RCC 7860 (cell line): ENCODE data around the gene PFDN1.

ENCODE experiments used
- DNase-seq: peaks from one replicate; pipeline ENCODE4 v3.0.0-alpha.2; 2015; ENCODE audit warnings: low spot score
- FAIRE-seq: peaks from 2 replicates; lab custom pipeline; 2012; peaks lifted over from hg19 to GRCh38; lab: Jason Lieb, UNC

The PFDN1 gene

DNA sequence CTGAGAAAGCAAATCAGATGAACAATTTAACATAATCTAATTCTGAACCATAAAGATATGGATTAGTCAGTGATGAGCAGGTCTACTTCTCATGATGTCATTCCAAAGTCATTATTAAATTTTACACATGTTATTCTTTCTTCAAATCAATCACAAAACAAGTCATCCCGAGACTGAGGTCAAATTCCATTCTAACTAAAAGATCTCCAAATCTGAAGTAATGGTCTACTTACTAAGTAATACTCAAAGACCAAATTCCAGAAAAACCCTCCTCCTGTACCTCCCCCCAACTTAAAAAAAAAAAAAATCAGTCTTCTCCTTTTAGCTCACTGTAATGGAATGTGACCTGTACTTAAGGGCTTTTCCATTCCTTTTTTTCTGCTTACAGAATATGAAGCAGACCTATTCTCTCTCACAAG, 4.7 kb downstream of the PFDN1 start:
- peak; percentile 95 for DNase-seq
- peak; percentile 92 for FAIRE-seq

DNA sequence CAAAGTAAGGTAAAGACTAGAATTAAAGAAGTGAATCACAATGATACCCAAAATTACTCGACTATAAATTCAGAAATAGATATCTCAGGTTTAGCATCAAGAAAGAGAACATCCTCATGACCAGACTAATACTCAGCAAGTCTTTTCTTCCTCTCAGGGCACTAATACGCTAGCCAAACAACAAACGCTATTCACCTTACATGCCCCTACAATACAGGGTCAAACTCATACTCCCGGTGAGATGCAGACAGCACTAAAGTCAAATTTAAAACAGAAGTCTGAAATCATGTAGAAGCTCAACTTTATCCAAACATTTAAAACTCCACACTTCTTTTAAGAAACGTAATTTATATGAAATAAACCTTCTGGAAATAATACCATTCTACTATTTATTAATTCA, 5.6 kb downstream of the PFDN1 start:
- DNase-seq: no peak
- no peak for FAIRE-seq

DNA sequence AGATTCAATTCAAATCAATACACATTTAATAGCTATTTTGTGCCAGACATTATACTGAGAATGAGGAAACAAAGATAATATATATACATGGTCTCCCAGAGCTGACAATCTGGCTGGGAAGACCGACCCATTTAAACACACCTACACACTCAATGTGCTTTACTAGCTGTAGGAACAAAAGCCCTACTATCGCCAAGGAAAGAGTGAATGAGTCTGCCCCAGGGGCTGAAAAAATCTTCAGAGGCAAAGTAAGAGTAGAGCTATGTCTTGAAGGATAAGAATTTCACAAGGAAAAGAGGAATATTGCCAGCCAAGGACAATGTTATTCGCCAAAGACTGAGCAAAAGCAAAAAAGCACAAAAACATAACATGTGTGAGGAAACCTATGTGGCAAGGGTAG, 6.6 kb downstream of the PFDN1 start:
- no peak for FAIRE-seq

DNA sequence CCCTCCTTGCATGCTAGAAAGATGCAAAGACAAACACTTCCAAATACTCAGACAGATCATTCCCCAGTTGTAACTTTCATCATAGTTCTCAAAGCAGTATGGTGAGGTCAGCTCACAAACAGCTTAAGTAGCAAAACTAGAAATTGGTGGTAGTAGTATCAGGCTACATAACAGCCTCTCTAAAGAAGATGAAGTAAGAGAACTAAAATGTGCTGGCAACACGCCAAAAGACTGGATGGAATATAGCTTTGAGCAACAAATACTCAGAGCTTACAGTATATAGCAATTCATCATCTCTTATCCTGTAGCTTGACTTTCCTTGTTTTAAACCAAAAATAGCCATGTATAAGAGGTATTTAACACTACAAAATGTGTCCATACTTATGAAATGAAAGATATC, 7.5 kb downstream of the PFDN1 start:
- DNase-seq: peak; percentile 98
- peak; percentile 89 for FAIRE-seq

More for the DNA sequence above, 6.6 kb downstream of the PFDN1 start:
- no peak for DNase-seq

DNA sequence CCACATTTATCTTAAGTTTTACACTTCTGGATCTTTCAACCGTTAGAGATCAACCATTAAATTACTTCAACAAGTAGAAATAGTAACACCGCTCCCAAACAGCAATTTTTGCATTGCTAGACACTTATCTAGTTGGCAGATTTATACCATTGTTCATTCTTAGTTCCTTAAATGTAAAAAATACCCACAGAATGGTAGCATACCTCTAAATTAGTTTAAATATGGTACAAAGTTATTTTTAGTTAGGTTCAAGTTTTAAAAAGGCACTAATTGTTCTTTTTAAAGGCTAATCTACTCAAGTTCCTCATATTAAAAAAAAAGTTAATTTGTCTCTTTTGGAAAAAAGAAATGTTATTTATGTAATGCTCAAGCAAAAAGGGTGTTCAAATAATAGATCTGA, 8.1 kb downstream of the PFDN1 start:
- DNase-seq (no peak), FAIRE-seq (no peak)

DNA sequence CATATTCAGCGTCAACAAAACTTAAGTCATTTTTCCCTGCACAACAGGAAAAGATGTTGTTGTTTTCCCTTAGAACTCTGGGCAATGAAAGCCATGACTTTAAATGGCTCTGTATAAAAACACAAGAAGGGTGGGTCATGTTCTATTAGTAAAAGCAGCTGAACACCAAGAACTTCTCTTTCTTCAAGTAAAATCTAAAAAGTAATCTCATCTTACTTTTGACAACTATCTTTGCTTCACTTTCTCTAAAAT, 9.1 kb downstream of the PFDN1 start:
- DNase-seq (no peak), FAIRE-seq (no peak)

DNA sequence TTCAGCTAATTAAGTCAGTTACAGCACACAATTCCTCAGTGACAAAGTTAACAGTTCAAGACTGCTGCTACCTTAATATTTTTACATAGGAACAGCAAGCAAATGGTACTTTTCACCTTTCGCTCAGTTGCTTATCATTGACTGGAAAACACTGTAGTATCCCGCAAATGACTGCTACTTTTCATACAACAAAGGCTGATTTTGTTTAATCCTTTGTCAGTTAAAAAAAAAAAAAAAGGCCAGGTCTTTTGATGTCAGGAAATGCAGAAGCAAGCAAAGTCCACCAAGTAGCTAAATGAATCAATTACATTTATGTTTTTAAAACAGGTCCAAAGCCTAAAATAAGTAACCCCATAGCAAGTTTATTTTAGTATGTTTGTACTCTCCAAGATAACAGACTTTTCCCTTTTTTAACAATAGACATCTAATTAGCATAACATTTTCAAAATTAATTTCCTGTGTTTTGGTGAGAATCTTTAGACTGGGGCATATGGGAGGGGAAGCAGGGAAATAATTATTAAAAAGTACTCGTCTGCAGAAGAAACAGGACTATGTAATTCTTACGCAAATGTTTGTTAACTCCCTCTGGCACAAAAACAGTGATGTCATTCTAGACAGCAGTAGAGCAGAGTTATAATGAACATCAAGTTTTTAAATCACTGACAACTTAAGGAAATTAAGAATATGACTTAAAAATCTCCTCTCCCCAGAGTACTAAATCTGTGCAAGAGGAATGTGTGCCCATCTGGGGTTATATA, 9.6 kb downstream of the PFDN1 start:
- FAIRE-seq: no peak

DNA sequence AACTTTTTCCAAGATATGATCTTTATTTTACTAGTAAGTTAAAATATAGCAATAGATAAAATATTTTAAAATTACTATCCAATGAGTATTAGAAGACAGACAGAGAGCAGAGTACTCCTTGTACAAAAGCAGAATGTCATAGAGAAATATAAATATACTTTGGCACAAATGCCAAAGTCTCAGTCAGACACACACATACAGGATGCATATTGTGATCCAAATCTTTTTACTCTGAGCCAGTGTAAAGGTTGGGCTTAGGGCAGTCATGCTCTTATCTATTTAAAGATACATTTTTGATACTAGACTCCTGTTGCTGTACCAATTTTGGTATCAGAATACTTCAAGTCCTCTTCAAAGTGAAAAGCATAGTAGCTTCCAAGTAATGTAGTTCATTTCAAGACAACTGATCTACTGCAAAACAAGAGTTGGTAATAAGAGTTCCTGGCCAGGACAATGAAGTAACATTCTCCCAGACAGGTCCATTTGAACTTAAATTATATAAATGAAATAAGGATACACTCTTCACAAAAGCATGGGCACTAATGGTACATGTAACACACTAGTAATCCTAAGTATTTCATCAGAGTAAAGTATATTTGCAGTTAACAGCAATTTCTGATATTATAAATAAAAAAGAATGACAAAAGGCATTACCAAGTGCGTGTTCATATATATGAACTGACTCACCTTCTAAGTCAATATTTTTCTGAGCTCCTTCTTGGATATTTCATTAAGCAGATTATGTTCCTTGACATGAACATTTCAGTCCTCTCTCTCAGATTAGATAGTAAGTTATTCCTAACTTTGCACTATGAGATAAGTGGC, 10.5 kb downstream of the PFDN1 start:
- DNase-seq (peak; percentile 30), FAIRE-seq (no peak)

More for the DNA sequence above, 9.6 kb downstream of the PFDN1 start:
- no peak for DNase-seq

DNA sequence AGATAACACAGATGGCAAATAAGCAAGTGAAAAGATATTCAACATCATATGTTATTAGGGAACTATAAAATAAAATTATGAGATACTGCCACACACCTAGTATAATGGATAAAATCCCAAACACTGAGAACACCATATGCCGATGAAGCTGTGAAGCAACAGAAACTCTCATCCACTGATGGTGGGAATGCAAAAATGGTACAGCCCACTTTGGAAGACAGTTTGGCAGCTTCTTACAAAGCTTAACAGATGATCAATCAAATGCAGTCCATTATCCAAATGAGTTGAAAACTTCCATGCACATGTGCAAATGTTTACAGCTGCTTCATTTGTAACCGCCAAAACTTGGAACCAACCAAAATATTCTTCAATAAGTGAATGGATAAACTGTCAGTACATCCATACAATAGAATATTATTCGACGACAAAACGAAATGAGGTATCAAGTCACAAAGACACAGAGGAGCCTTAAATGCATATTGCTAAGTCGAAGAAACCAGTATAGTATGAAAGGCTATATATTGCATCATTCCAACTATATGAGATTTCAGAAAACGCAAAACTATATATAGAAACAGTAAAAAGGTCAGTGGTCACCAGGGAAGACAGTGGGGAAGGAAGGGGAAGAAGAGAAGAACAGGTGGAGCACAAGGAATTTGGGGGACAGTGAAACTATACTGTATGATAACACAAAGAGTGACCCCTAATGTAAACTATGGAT, 14.9 kb downstream of the PFDN1 start:
- no peak for FAIRE-seq
- DNase-seq: no peak

DNA sequence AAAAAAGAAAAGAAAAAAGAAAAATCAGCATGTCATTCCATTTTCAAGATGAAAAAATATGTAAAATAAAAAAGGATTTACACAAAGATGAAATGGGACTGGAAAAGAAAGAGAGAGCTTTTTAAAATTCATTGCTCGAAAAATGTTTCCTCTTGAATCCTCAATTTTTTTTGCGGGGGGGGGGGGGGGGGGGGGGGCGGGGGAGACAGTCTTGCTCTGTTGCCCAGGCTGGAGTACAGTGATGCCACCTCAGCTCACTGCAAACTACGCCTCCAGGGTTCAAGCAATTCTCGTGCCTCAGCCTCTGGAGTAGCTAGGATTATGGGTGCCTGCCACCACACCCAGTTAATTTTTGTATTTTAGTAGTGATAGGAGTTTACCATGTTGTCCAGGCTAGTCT, 16.5 kb downstream of the PFDN1 start:
- FAIRE-seq: no peak
- no peak for DNase-seq

DNA sequence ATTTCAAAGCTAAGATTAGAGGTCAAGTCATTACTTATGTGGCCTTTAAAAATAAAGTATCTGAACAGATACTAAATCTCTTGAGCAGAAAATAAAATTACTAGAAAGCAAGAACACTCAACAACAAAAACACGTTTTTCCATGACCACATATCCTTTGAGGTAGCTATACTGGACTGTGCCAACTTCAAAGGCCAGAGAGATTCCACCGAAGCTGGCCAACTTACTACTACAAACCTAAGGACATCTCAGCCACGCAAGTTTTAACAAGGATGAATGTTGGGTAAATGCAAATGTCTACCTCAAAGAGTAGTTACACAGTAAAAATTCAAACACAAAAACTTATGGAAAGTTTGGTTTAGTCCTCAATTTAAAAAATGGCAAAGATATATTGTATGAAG, 18.9 kb downstream of the PFDN1 start:
- DNase-seq (no peak), FAIRE-seq (no peak)

DNA sequence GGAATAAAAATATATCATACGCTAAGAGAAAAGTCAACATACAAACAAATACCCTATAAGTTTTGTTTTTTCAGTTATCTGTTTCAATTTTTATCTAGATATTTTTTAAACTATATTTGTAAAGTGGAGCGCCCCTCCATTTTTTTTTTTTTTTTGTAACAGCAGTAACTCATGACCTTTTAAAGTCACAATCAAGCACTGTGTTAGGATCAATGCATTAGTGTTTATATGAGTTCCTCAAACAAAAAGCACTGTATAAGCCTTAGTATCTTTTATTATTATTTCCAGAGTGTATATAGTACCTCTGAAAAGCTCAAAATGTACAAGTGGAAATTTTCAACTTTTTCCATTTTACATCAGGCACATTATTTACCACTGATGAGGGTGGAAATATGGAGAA, 20.6 kb downstream of the PFDN1 start:
- FAIRE-seq: no peak

DNA sequence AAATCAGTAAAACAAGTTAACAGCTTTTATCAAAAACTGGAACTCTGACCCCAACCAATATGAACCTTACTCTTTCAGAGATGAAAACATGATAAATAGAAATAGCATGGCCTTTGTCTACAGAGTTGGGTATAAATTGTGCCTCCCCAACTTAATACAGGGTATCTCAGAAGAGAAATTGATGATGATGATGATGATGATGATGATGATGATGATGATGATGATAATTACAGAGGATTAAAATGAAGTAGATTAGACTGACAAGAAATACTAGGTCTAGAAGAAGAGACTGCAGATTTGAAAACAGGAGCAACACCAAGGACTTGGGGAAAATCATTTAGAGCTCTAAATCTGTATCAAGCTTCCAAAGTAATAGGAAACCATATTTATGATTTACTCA, 27.1 kb downstream of the PFDN1 start:
- no peak for DNase-seq
- FAIRE-seq: no peak

More for the DNA sequence above, 20.6 kb downstream of the PFDN1 start:
- DNase-seq: no peak

DNA sequence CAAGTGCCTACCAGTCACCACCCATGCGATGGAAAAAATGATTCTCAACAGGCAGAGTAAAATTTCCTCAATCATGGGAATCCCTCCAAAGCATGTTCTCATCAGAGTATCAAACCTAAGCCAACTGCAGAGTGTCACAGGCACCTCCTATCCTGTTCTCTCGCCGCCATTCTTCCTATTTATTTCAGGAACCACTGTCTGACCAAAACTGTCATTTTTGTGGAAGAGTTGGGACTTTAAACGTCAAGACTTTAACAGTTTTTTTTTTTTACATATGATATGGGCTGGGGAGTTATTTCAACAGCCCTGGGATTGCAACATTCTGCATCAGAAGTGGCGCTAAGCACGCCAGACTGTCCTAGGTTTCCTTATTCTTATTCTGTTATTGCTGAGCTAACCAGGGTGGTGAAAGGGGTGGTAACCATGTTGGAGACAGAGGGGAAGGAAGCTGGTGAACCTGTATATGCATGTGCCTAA, 29.5 kb downstream of the PFDN1 start:
- no peak for DNase-seq
- no peak for FAIRE-seq

DNA sequence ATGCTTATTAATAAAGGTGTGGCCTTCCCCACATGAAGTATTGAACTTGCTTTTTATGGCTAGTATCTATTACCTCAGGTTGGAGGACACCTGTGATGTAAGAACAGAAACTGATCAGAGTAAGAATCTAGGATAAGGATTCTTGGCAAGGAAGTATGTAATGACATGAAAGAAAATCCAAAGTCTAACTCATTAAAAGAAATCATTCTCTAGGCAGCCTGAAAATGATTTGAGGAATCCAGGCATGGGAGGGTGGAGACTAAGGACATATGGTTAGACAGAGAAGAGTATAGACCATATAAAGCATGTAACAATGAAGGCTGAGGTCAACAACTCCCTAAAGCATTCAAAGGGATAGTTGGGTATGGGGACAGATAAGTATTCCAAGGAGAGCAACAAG, 32.9 kb downstream of the PFDN1 start:
- no peak for FAIRE-seq

DNA sequence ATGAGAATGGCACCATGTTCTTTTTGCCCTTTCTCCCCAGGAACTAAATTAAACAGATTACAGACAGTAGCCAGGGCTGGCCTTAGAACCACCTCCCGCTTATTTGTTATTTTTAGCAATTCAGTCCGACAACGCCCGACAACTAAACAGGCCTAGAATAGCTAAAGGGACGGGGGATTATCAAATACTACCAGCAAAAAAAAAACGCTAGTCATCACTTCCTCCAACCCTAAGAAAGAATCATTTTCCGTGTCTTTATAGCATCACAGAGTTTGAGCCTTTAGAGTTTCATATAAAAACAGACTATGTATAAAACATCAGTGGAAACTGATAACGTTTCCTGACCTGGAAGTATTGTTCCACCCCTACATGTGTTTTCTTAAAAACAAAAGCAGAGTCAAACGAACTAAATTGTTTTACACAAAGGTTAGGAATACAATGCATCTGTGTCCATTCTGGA, 35.3 kb downstream of the PFDN1 start:
- DNase-seq: no peak
- no peak for FAIRE-seq

More for the DNA sequence above, 32.9 kb downstream of the PFDN1 start:
- DNase-seq: no peak

DNA sequence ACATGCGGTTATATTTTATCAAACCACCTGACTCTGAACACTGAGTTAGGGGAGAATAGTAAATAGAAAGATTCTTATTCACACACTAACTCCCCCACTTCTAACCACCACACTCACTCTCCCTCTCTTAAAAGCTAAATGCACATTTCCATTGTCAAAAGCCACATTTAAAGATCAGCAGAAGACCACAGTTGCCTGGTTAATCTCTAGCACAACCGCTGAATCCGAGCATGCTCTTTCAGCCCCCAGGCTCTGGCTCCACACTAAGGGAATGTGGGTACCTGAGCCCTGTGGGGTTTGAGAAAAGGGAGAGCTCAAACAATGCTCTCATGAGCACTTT, 35.7 kb downstream of the PFDN1 start:
- DNase-seq: no peak
- FAIRE-seq: no peak

DNA sequence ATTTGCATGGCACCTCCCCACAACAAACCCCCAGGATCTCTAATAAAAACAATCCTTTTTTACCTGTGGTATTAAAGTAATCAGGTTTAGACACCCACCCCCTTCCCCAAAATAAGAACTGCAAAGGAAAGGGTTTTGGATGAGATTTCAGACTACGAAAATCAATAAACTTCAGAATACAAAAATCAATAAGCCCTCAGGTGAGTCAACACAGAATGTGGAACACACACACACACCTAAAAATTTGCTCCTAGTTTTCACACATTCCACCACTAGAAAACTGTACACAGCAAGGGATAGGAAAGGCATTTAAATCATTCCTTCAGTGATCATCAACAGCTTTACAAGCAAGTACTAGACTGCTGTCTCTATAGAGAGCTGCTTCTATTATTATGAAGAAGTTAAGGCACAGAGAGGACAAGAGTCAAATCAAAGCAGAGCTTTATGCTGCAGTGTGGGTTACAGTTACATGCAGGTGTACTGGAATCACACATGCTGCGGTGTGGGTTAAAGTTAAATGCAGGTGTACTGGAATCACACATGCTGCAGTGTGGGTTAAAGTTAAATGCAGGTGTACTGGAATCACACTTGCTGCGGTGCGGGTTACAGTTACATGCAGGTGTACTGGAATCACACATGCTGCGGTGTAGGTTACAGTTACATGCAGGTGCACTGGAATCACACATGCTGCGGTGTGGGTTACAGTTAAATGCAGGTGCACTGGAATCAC, 36.3 kb downstream of the PFDN1 start:
- no peak for FAIRE-seq
- DNase-seq: no peak

DNA sequence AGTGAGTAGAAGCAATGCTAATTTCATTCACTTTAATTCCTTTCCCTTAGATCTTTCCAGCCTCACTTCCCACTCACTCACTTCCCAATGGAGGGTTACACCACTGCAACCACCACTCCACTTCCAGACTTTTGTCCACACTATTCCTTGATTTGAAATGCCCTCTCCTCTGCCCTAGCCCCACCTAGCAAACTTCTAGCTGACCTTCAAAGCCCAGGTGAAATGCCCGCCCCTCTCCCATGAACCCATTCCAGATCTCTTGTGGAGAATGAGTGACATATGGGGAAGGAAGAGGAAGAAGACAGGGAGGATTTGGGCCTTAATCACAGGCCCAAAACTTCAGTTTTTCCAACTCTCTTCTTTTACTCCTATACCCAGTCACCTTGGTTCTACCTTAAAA, 37.1 kb downstream of the PFDN1 start:
- FAIRE-seq (no peak), DNase-seq (no peak)

DNA sequence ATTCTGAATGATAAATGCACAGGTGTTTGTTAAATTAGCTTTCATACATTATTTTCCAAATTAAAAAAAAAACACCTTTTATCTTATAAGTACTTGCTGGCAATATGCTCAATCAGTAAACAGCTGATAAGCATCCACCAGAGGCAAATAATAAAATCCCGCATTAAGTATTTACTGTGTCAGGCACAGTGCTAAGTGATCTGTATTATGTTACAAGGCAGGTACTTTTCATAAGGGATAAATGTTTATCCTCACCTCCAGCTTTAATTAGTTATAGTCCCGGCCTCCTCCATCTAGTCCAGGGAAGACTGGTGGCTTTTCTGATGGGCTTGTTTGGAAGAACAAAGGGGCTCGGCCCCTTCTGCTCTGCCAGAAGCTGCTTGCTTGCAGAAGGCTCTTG, 40.1 kb downstream of the PFDN1 start:
- FAIRE-seq: no peak
- DNase-seq: no peak

DNA sequence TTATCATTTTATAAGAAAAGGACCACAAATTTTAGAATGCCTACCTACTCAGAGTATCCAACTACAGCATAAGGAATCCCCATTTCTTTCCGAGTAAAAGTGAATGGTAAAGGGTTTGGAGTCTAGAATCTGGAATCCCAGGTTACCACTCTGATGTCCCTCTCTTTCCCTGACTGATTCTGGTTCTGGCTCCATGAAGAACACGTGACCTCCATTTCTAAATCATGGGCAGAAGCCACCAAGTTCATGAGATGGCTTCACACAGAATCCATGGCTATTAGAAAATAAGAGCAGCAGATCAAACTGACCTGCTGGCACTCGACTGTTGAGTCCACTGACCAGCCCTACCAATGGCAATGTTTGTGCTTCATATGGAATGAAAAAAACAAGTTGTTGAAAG, 40.7 kb downstream of the PFDN1 start:
- FAIRE-seq: no peak
- no peak for DNase-seq
